GM12878 (cell line): ENCODE measurements around the gene PRMT5.

Source experiments
- CEBPB ChIP-seq, 2 experiments: fragments of 150-350 bp in 1 of 2; IDR thresholded peaks; 2 replicates each; pipeline ENCODE4 v1.6.1; 2012 to 2014; ENCODE audit warnings: low read depth in 2 of 2, low read length in 2 of 2, borderline replicate concordance in 1 of 2, inconsistent platforms in 1 of 2
- ETV6 ChIP-seq, 2 experiments: fragments of 450-650 bp in 1 of 2; IDR thresholded peaks in 1 of 2; conservative IDR thresholded peaks in 1 of 2; 2 replicates each; pipeline ENCODE4 v1.6.1; 2014; ENCODE audit warnings: antibody characterized with exemption in 1 of 2, borderline replicate concordance in 1 of 2, low read depth in 1 of 2, mild to moderate bottlenecking in 1 of 2, moderate library complexity in 1 of 2
- EZH2 ChIP-seq: IDR thresholded peaks from 2 replicates; pipeline ENCODE4 v1.6.1; 2012; ENCODE audit warnings: low read depth, mild to moderate bottlenecking, control low read depth, inconsistent platforms, low read length, borderline replicate concordance; ENCODE audit not compliant: control insufficient read depth
- FOS ChIP-seq: IDR thresholded peaks from 3 replicates; pipeline ENCODE4 v1.6.1; 2011; ENCODE audit warnings: borderline replicate concordance; ENCODE audit not compliant: insufficient read length; ENCODE audit errors: extremely low read depth
- FOXM1 ChIP-seq: IDR thresholded peaks from 2 replicates; pipeline ENCODE4 v1.6.1; 2012; ENCODE audit warnings: low read depth, mild to moderate bottlenecking, inconsistent platforms, low read length, moderate library complexity
- GABPA ChIP-seq: IDR thresholded peaks from 2 replicates; pipeline ENCODE4 v1.6.1; 2014; ENCODE audit warnings: antibody characterized with exemption, low read depth, mild to moderate bottlenecking, inconsistent platforms
- IRF5 ChIP-seq: fragments of 450-650 bp; IDR thresholded peaks from 2 replicates; pipeline ENCODE4 v1.6.1; 2017; ENCODE audit warnings: borderline replicate concordance
- NKRF ChIP-seq: fragments of 450-650 bp; conservative IDR thresholded peaks from 2 replicates; pipeline ENCODE4 v1.6.1; 2017; ENCODE audit warnings: mild to moderate bottlenecking, moderate library complexity
- PAX5 ChIP-seq: IDR thresholded peaks from 2 replicates; pipeline ENCODE4 v1.6.1; 2011; ENCODE audit warnings: low read depth, low read length, borderline replicate concordance
- POLR2A ChIP-seq: IDR thresholded peaks from 2 replicates; pipeline ENCODE4 v1.6.1; 2011; ENCODE audit warnings: low read depth, mild to moderate bottlenecking, low read length
- REST ChIP-seq: IDR thresholded peaks from 2 replicates; pipeline ENCODE4 v1.6.1; 2012; ENCODE audit warnings: mild to moderate bottlenecking, low read depth, low read length
- SIN3A ChIP-seq: IDR thresholded peaks from 2 replicates; pipeline ENCODE4 v1.6.1; 2012; ENCODE audit warnings: low read depth, low read length, improper control_type of control experiment
- YBX1 ChIP-seq: fragments of 450-650 bp; IDR thresholded peaks from 2 replicates; pipeline ENCODE4 v1.6.1; 2016; ENCODE audit warnings: antibody characterized with exemption
- TF ChIP-seq, protein P1 (sequence below): IDR thresholded peaks from 2 replicates; pipeline ENCODE4 v1.6.1; 2012; ENCODE audit warnings: low read length, inconsistent platforms

DNA sequence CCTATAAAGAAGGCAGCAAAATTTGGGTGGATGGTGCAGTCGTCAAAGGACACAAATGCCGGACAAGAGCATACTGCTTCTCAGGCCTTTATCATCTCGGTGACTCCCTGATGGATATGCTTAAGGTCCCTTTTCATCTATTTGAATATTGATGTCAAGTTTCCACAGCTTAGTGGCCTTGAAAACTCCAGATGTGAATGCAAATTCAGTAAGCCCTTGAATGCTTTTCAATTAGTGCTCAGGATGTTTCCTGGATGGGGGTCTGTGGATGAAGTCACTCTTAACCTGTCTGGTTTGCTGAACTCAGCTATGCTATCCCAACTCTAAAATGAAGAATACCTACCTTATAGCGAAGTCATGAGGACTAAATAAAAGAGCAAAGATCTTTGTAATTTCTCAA, 35.5 kb downstream of the PRMT5 start:
- TF ChIP-seq IRF5: no peak
- TF ChIP-seq POLR2A: no peak
- no peak for TF ChIP-seq YBX1
- no peak for TF ChIP-seq ETV6 (conservative IDR thresholded peaks at IDR 0.05 in 1 of 2, IDR thresholded peaks at IDR 0.05 in 1 of 2; ENCODE audit: borderline replicate concordance in 1 of 2, low read depth in 1 of 2)
- TF ChIP-seq GABPA: no peak
- no peak for TF ChIP-seq CEBPB (IDR thresholded peaks at IDR 0.05; ENCODE audit: borderline replicate concordance in 1 of 2, low read depth in 2 of 2, low read length in 2 of 2)
- TF ChIP-seq FOXM1: no peak
- no peak for TF ChIP-seq NKRF
- TF ChIP-seq EZH2: no peak
- no peak for TF ChIP-seq PAX5
- no peak for TF ChIP-seq REST
- TF ChIP-seq, protein P1, sequence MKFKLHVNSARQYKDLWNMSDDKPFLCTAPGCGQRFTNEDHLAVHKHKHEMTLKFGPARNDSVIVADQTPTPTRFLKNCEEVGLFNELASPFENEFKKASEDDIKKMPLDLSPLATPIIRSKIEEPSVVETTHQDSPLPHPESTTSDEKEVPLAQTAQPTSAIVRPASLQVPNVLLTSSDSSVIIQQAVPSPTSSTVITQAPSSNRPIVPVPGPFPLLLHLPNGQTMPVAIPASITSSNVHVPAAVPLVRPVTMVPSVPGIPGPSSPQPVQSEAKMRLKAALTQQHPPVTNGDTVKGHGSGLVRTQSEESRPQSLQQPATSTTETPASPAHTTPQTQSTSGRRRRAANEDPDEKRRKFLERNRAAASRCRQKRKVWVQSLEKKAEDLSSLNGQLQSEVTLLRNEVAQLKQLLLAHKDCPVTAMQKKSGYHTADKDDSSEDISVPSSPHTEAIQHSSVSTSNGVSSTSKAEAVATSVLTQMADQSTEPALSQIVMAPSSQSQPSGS: no peak
- TF ChIP-seq SIN3A: no peak
- no peak for TF ChIP-seq FOS
